Liver (tissue), 9 donors: ENCODE data around the gene RASAL2. TPM values are rescaled to one million over a fixed set of nuclear protein-coding genes. Genes with fewer than 3 reads are reported as not detected.

Experiments used
- DNase-seq: peaks from one replicate; pipeline ENCODE4 v3.0.0-alpha.2; 2017; ENCODE audit warnings: low spot score
- H3K27ac ChIP-seq, 2 donors: one replicate each; pipeline ENCODE4 v1.7.0; 2013; ENCODE audit warnings: inconsistent platforms in 2 of 2, low read length in 2 of 2, control low read depth in 1 of 2, low read depth in 1 of 2, mild to moderate bottlenecking in 1 of 2
- H3K27me3 ChIP-seq, 4 donors: one replicate each; pipeline versions ENCODE4 v1.6.1 to v1.7.0; 2013; ENCODE audit warnings: low read length in 3 of 4, inconsistent platforms in 1 of 4, mild to moderate bottlenecking in 1 of 4, moderate library complexity in 1 of 4; ENCODE audit not compliant: control insufficient read depth in 4 of 4, insufficient read depth in 4 of 4
- H3K36me3 ChIP-seq, 4 donors: one replicate each; pipeline versions ENCODE4 v1.6.1 to v1.7.0; 2013; ENCODE audit warnings: low read length in 3 of 4, mild to moderate bottlenecking in 3 of 4, low read depth in 1 of 4, moderate library complexity in 1 of 4; ENCODE audit not compliant: control insufficient read depth in 4 of 4, insufficient read depth in 3 of 4
- H3K4me1 ChIP-seq, 4 donors: one replicate each; pipeline versions ENCODE4 v1.6.1 to v1.7.0; 2013; ENCODE audit warnings: low read length in 3 of 4, mild to moderate bottlenecking in 3 of 4, moderate library complexity in 1 of 4; ENCODE audit not compliant: control insufficient read depth in 4 of 4, insufficient read depth in 4 of 4
- H3K4me3 ChIP-seq, 3 donors: one replicate each; pipeline versions ENCODE4 v1.6.1 to v1.7.0; 2013; ENCODE audit warnings: low read length in 3 of 3, control low read depth in 1 of 3, low read depth in 1 of 3, mild to moderate bottlenecking in 1 of 3
- H3K9ac ChIP-seq, 2 donors: one replicate each; pipeline ENCODE4 v1.7.0; 2013; ENCODE audit warnings: low read length in 2 of 2, mild to moderate bottlenecking in 2 of 2, moderate library complexity in 2 of 2, control low read depth in 1 of 2, low read depth in 1 of 2
- H3K9me3 ChIP-seq, 4 donors: one replicate each; pipeline versions ENCODE4 v1.6.1 to v1.7.0; 2013; ENCODE audit warnings: low read length in 3 of 4; ENCODE audit not compliant: control insufficient read depth in 4 of 4
- EGR1 ChIP-seq, 2 donors: IDR thresholded peaks; 2 replicates each; pipeline ENCODE4 v1.6.1; 2016 to 2018; ENCODE audit warnings: antibody characterized with exemption in 2 of 2, low read depth in 2 of 2
- FOXA1 ChIP-seq: IDR thresholded peaks from 2 replicates; pipeline ENCODE4 v1.6.1; 2016; ENCODE audit warnings: antibody characterized with exemption
- FOXA2 ChIP-seq: IDR thresholded peaks from 2 replicates; pipeline ENCODE4 v1.6.1; 2016; ENCODE audit warnings: antibody characterized with exemption
- HNF4A ChIP-seq, 2 donors: conservative IDR thresholded peaks; 2 replicates each; pipeline ENCODE4 v1.6.1; 2016; ENCODE audit warnings: antibody characterized with exemption in 2 of 2, mild to moderate bottlenecking in 2 of 2
- HNF4G ChIP-seq: IDR thresholded peaks from 2 replicates; pipeline ENCODE4 v1.6.1; 2016; ENCODE audit warnings: antibody characterized with exemption
- JUND ChIP-seq, 2 donors: IDR thresholded peaks; 2 replicates each; pipeline ENCODE4 v1.6.1; 2016; ENCODE audit warnings: antibody characterized with exemption in 2 of 2
- MAX ChIP-seq: IDR thresholded peaks from 2 replicates; pipeline ENCODE4 v1.6.1; 2016; ENCODE audit warnings: antibody characterized with exemption
- NR2F2 ChIP-seq: IDR thresholded peaks from 2 replicates; pipeline ENCODE4 v1.6.1; 2016; ENCODE audit warnings: antibody characterized with exemption
- RAD21 ChIP-seq, 2 donors: IDR thresholded peaks; 2 replicates each; pipeline ENCODE4 v1.6.1; 2016; ENCODE audit warnings: antibody characterized with exemption in 2 of 2, mild to moderate bottlenecking in 2 of 2
- SP1 ChIP-seq: IDR thresholded peaks from 2 replicates; pipeline ENCODE4 v1.6.1; 2018; ENCODE audit warnings: antibody characterized with exemption, mild to moderate bottlenecking
- TAF1 ChIP-seq: conservative IDR thresholded peaks from 2 replicates; pipeline ENCODE4 v1.6.1; 2016; ENCODE audit warnings: antibody characterized with exemption, mild to moderate bottlenecking
- YY1 ChIP-seq: IDR thresholded peaks from 2 replicates; pipeline ENCODE4 v1.6.1; 2016; ENCODE audit warnings: antibody characterized with exemption, mild to moderate bottlenecking
- WGBS: extraction: QIAGEN DNeasy Blood & Tissue Kit; methylation state at CpG from one replicate; pipeline ENCODE4 v1.1.7; 2013; 5-methylcytosine and 5-hydroxymethylcytosine counted together
- polyA plus RNA-seq, 2 donors: library from polyadenylated mRNA; stranded (reverse) in 1 of 2; unstranded in 1 of 2; fragments of 200-250 nt in 1 of 2; fragments of >200 nt in 1 of 2; fragmentation: Nextera tagmentation in 1 of 2; extraction: Ambion mirVana in 1 of 2; gene quantifications; one replicate each; pipeline versions ENCODE4 v1.2.1 to v1.2.3, GENCODE V29; 2013 to 2015
- total RNA-seq, 2 donors: library from RNA; depleted of rRNA; stranded (reverse); fragments of >200 nt; gene quantifications; one replicate each; pipeline ENCODE4 v1.2.3, GENCODE V29; 2014
- TF ChIP-seq, protein P1 (sequence below): IDR thresholded peaks from 2 replicates; pipeline ENCODE4 v1.6.1; 2016; ENCODE audit warnings: antibody characterized with exemption, mild to moderate bottlenecking
- TF ChIP-seq, protein P2 (sequence below): IDR thresholded peaks from 2 replicates; pipeline ENCODE4 v1.6.1; 2016; ENCODE audit warnings: antibody characterized with exemption
- donor health status: healthy.
- donor health status: healthy.
- donor health status: healthy.
- donor health status: healthy.
- donor health status: healthy.

RASAL2 gene
- total and polyA plus RNA-seq, 4 donors = 1.8 to 8.1 (median 4.1) TPM

- H3K27ac ChIP-seq = no peak overlapping the region
- WGBS = 34% methylated on average over 54 of the region's 54 CpGs
- no peak overlapping the region for H3K9ac ChIP-seq
- H3K4me3 ChIP-seq = peak overlapping the region in 1 of 3 donors; percentile 17
- no peak for TF ChIP-seq MAX
- TF ChIP-seq HNF4G = no peak
- TF ChIP-seq RAD21 (IDR thresholded peaks at IDR 0.05) = no peak
- TF ChIP-seq TAF1 = no peak
- no peak for TF ChIP-seq SP1
- no peak for TF ChIP-seq FOXA2
- no peak for TF ChIP-seq EGR1 (IDR thresholded peaks at IDR 0.05; ENCODE audit: low read depth in 2 of 2)
- TF ChIP-seq, protein P1, sequence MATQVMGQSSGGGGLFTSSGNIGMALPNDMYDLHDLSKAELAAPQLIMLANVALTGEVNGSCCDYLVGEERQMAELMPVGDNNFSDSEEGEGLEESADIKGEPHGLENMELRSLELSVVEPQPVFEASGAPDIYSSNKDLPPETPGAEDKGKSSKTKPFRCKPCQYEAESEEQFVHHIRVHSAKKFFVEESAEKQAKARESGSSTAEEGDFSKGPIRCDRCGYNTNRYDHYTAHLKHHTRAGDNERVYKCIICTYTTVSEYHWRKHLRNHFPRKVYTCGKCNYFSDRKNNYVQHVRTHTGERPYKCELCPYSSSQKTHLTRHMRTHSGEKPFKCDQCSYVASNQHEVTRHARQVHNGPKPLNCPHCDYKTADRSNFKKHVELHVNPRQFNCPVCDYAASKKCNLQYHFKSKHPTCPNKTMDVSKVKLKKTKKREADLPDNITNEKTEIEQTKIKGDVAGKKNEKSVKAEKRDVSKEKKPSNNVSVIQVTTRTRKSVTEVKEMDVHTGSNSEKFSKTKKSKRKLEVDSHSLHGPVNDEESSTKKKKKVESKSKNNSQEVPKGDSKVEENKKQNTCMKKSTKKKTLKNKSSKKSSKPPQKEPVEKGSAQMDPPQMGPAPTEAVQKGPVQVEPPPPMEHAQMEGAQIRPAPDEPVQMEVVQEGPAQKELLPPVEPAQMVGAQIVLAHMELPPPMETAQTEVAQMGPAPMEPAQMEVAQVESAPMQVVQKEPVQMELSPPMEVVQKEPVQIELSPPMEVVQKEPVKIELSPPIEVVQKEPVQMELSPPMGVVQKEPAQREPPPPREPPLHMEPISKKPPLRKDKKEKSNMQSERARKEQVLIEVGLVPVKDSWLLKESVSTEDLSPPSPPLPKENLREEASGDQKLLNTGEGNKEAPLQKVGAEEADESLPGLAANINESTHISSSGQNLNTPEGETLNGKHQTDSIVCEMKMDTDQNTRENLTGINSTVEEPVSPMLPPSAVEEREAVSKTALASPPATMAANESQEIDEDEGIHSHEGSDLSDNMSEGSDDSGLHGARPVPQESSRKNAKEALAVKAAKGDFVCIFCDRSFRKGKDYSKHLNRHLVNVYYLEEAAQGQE = no peak
- TF ChIP-seq YY1 = no peak
- no peak for TF ChIP-seq FOXA1
- TF ChIP-seq NR2F2 = no peak
- TF ChIP-seq JUND (IDR thresholded peaks at IDR 0.05) = no peak
- no peaks in the 10 kb centered on the region for H3K9me3 ChIP-seq
- no peaks in the 10 kb centered on the region for H3K27me3 ChIP-seq
- no peak for DNase-seq
- no peaks in the 10 kb centered on the region for H3K36me3 ChIP-seq
- H3K4me1 ChIP-seq = peaks cover 0 to 4% (median 1%) of the 10 kb centered on the region in 4 donors
Observed at GRCh38 chr1:178486100-178487069, 392.5 kb downstream of the RASAL2 start.

GRCh38 chr1:178487070-178487615 is 393.2 kb downstream of the RASAL2 start:
- Histone ChIP-seq H3K4me1 (peaks cover 0 to 4% (median 1%) of the 10 kb centered on the region in 4 donors), H3K9ac (no peak overlapping the region), H3K36me3 (no peaks in the 10 kb centered on the region), H3K27ac (no peak overlapping the region), H3K27me3 (no peaks in the 10 kb centered on the region), H3K9me3 (no peaks in the 10 kb centered on the region), H3K4me3 (no peak overlapping the region)
- TF ChIP-seq, protein P1 = no peak
- TF ChIP-seq YY1 (no peak), JUND (IDR thresholded peaks at IDR 0.05) (no peak), MAX (no peak), SP1 (no peak), EGR1 (IDR thresholded peaks at IDR 0.05; ENCODE audit: low read depth in 2 of 2) (no peak), HNF4A (conservative IDR thresholded peaks at IDR 0.05) (no peak)
- TF ChIP-seq, protein P2, sequence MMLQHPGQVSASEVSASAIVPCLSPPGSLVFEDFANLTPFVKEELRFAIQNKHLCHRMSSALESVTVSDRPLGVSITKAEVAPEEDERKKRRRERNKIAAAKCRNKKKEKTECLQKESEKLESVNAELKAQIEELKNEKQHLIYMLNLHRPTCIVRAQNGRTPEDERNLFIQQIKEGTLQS = no peak
- no peak for DNase-seq
- 45% methylated on average over 20 of the region's 20 CpGs for WGBS
